ENCODE results near the gene TSSK3. TPM values are rescaled to one million over a fixed set of nuclear protein-coding genes. Genes with fewer than 3 reads are reported as not detected.

The TSSK3 gene
- total and polyA plus RNA-seq, 9 of the 15 experiments (the other 6 are each of a cell fraction or from before 2014, with no cell fraction given), result 0.27 to 2.8 (median 1.9) TPM

GRCh38 chr1:32399843-32400242 lies 37.5 kb downstream of the TSSK3 start (continued):
- TF ChIP-seq TOE1 (IDR thresholded peaks at IDR 0.05; ENCODE audit: borderline replicate concordance), result no peak
- TF ChIP-seq TOE1 (CRISPR knock-in tag; IDR thresholded peaks at IDR 0.05; ENCODE audit: borderline replicate concordance, low read depth), result no peak
- no peak for TF ChIP-seq RNF2 (IDR thresholded peaks at IDR 0.05)
- TF ChIP-seq CTCFL (IDR thresholded peaks at IDR 0.05; ENCODE audit: borderline replicate concordance, insufficient read depth, low read depth, low read length, poor library complexity, severe bottlenecking), result no peak
- TF ChIP-seq GTF3C2 (IDR thresholded peaks at IDR 0.05; ENCODE audit: borderline replicate concordance, extremely low read depth, insufficient read length), result no peak
- no peak for TF ChIP-seq CREBBP (IDR thresholded peaks at IDR 0.05; ENCODE audit: low read depth, low read length)
- no peak for TF ChIP-seq GATA2 (CRISPR knock-in tag; IDR thresholded peaks at IDR 0.05)
- TF ChIP-seq MXD1 (CRISPR knock-in tag; IDR thresholded peaks at IDR 0.05; ENCODE audit: borderline replicate concordance, poor library complexity, severe bottlenecking), result no peak
- TF ChIP-seq PHF21A (IDR thresholded peaks at IDR 0.05; ENCODE audit: borderline replicate concordance, low read depth), result no peak
- TF ChIP-seq ZBTB11 (CRISPR knock-in tag; IDR thresholded peaks at IDR 0.05), result no peak
- TF ChIP-seq ZNF408 (CRISPR knock-in tag; IDR thresholded peaks at IDR 0.05; ENCODE audit: low read depth), result no peak
- TF ChIP-seq NR2F6 (CRISPR knock-in tag; IDR thresholded peaks at IDR 0.05), result no peak
- TF ChIP-seq ZNF165 (CRISPR knock-in tag; IDR thresholded peaks at IDR 0.05; ENCODE audit: borderline replicate concordance), result no peak
- TF ChIP-seq TCF3 (CRISPR knock-in tag; IDR thresholded peaks at IDR 0.05), result peak; percentile 81
- TF ChIP-seq ZC3H8 (IDR thresholded peaks at IDR 0.05), result no peak
- TF ChIP-seq NFYB (IDR thresholded peaks at IDR 0.05; ENCODE audit: extremely low read depth, insufficient read length), result no peak
